SK-N-SH treated with all-trans-retinoic acid at 6 μM for 48 hours (cell line): ENCODE results near the gene ASB6.

ENCODE experiments used
- ATAC-seq: fragments of 200-7000 bp; cut with Tn5 transposase; 3 replicates; pipeline ENCODE4 v1.9.1; 2020; ENCODE audit warnings: mild to moderate bottlenecking, moderate library complexity
- ARNTL ChIP-seq: fragments of 450-650 bp; formaldehyde crosslinking; IDR thresholded peaks from 2 replicates; pipeline ENCODE4 v1.5.0; 2020; ENCODE audit warnings: low read depth, mild to moderate bottlenecking, moderate library complexity, borderline replicate concordance
- CREB5 ChIP-seq: fragments of 250-450 bp; sonication (Bioruptor Pico); IDR thresholded peaks from 2 replicates; pipeline ENCODE4 v1.5.1; 2020; ENCODE audit warnings: low read depth, mild to moderate bottlenecking, moderate library complexity
- CSDC2 ChIP-seq: fragments of 250-450 bp; sonication (Bioruptor Pico); IDR thresholded peaks from 2 replicates; pipeline ENCODE4 v1.5.0; 2020; ENCODE audit warnings: mild to moderate bottlenecking, moderate library complexity
- GLIS3 ChIP-seq: fragments of 250-450 bp; sonication (Bioruptor Pico); IDR thresholded peaks from 2 replicates; pipeline ENCODE4 v1.5.0; 2020; ENCODE audit warnings: mild to moderate bottlenecking, moderate library complexity
- ISL1 ChIP-seq: fragments of 250-450 bp; sonication (Bioruptor Pico); IDR thresholded peaks from 2 replicates; pipeline ENCODE4 v2.1.2; 2022; ENCODE audit warnings: mild to moderate bottlenecking, moderate library complexity
- OSR1 ChIP-seq: fragments of 250-450 bp; sonication (Bioruptor Pico); IDR thresholded peaks from 2 replicates; pipeline ENCODE4 v1.8.0; 2022; ENCODE audit warnings: moderate library complexity, mild to moderate bottlenecking, inconsistent platforms
- PATZ1 ChIP-seq: fragments of 250-450 bp; sonication (Bioruptor Pico); IDR thresholded peaks from 2 replicates; pipeline ENCODE4 v1.8.0; 2020; ENCODE audit warnings: mild to moderate bottlenecking, moderate library complexity, borderline replicate concordance
- POU6F1 ChIP-seq: fragments of 250-450 bp; sonication (Bioruptor Pico); IDR thresholded peaks from 2 replicates; pipeline ENCODE4 v1.8.0; 2021; ENCODE audit warnings: low read depth, mild to moderate bottlenecking, moderate library complexity, borderline replicate concordance
- PPARA ChIP-seq: fragments of 250-450 bp; sonication (Bioruptor Pico); IDR thresholded peaks from 2 replicates; pipeline ENCODE4 v1.5.0; 2020; ENCODE audit warnings: mild to moderate bottlenecking, borderline replicate concordance
- RARB ChIP-seq: fragments of 250-450 bp; sonication (Bioruptor Pico); IDR thresholded peaks from 2 replicates; pipeline ENCODE4 v1.8.0; 2021; ENCODE audit warnings: mild to moderate bottlenecking, moderate library complexity
- SNAI2 ChIP-seq: fragments of 250-450 bp; sonication (Bioruptor Pico); IDR thresholded peaks from 2 replicates; pipeline ENCODE4 v1.5.0; 2020; ENCODE audit warnings: mild to moderate bottlenecking, moderate library complexity
- TOX ChIP-seq: fragments of 250-450 bp; sonication (Bioruptor Pico); IDR thresholded peaks from 2 replicates; pipeline ENCODE4 v1.8.0; 2021; ENCODE audit warnings: mild to moderate bottlenecking, moderate library complexity, borderline replicate concordance
- TSHZ2 ChIP-seq: fragments of 250-450 bp; sonication (Bioruptor Pico); IDR thresholded peaks from 2 replicates; pipeline ENCODE4 v1.5.0; 2020; ENCODE audit warnings: mild to moderate bottlenecking, moderate library complexity
- ZC3H10 ChIP-seq: fragments of 250-450 bp; sonication (Bioruptor Pico); IDR thresholded peaks from 2 replicates; pipeline ENCODE4 v1.5.1; 2021; ENCODE audit warnings: mild to moderate bottlenecking, moderate library complexity
- ZFP3 ChIP-seq: fragments of 250-450 bp; sonication (Bioruptor Pico); IDR thresholded peaks from 2 replicates; pipeline ENCODE4 v1.5.0; 2020; ENCODE audit warnings: mild to moderate bottlenecking, moderate library complexity
- ZFP30 ChIP-seq: fragments of 450-650 bp; formaldehyde crosslinking; IDR thresholded peaks from 2 replicates; pipeline ENCODE4 v1.5.0; 2022; ENCODE audit warnings: mild to moderate bottlenecking, moderate library complexity
- ZNF70 ChIP-seq: fragments of 450-650 bp; formaldehyde crosslinking; IDR thresholded peaks from 2 replicates; pipeline ENCODE4 v1.5.0; 2020; ENCODE audit warnings: mild to moderate bottlenecking, moderate library complexity
- ZNF8 ChIP-seq: fragments of 450-650 bp; formaldehyde crosslinking; IDR thresholded peaks from 2 replicates; pipeline ENCODE4 v1.5.0; 2020; ENCODE audit warnings: mild to moderate bottlenecking, moderate library complexity

Gene ASB6

GRCh38 chr9:129686736-129687135 lies 44.8 kb upstream of the ASB6 start:
- TF ChIP-seq ARNTL (CRISPR knock-in tag) (no peak), TOX (CRISPR knock-in tag) (no peak), PPARA (CRISPR knock-in tag) (no peak), OSR1 (no peak), ZNF8 (CRISPR knock-in tag) (no peak), CREB5 (CRISPR knock-in tag) (no peak), CSDC2 (CRISPR knock-in tag) (no peak), POU6F1 (no peak), ZC3H10 (CRISPR knock-in tag) (no peak), GLIS3 (no peak), TSHZ2 (no peak), RARB (CRISPR knock-in tag) (no peak), ZFP30 (CRISPR knock-in tag) (no peak), PATZ1 (CRISPR knock-in tag) (no peak), ZFP3 (CRISPR knock-in tag) (no peak)
- no peak for ATAC-seq

- ATAC-seq, result no peak
Measured at GRCh38 chr9:129685933-129686259, 43.9 kb upstream of the ASB6 start.

More at GRCh38 chr9:129685933-129686259, 43.9 kb upstream of the ASB6 start:
- TF ChIP-seq ISL1 (CRISPR knock-in tag) (no peak), ZNF8 (CRISPR knock-in tag) (no peak), TSHZ2 (no peak), ZFP30 (CRISPR knock-in tag) (no peak), PATZ1 (CRISPR knock-in tag) (no peak), OSR1 (no peak), CREB5 (CRISPR knock-in tag) (no peak), ZFP3 (CRISPR knock-in tag) (no peak), POU6F1 (no peak), ZC3H10 (CRISPR knock-in tag) (no peak), TOX (CRISPR knock-in tag) (no peak), ZNF70 (no peak), SNAI2 (CRISPR knock-in tag) (no peak)
